HG03439 (cell line): ENCODE results near the gene MOGAT3.
A peak's percentile ranks its signal among the peaks of the same experiment; 100 is the strongest.

Experiments
- ATAC-seq: cut with Tn5 transposase; IDR thresholded peaks from one replicate; pipeline ENCODE4 v1.9.1; 2021; ENCODE audit warnings: mild to moderate bottlenecking, moderate library complexity; ENCODE audit not compliant: unreplicated experiment

The MOGAT3 gene

GRCh38 chr7:101173752-101174244, 27.0 kb downstream of the MOGAT3 start:
- ATAC-seq, result no peak

GRCh38 chr7:101172854-101173751, 27.7 kb downstream of the MOGAT3 start:
- no peak for ATAC-seq

GRCh38 chr7:101172005-101172853, 28.6 kb downstream of the MOGAT3 start:
- ATAC-seq, result no peak

- ATAC-seq, result no peak
Observed at GRCh38 chr7:101171442-101171837, 29.4 kb downstream of the MOGAT3 start.

GRCh38 chr7:101170617-101171441, 30.0 kb downstream of the MOGAT3 start:
- no peak for ATAC-seq

GRCh38 chr7:101169838-101170551, 30.8 kb downstream of the MOGAT3 start:
- no peak for ATAC-seq

GRCh38 chr7:101169110-101169837, 31.6 kb downstream of the MOGAT3 start:
- no peak for ATAC-seq

- no peak for ATAC-seq
Observed at GRCh38 chr7:101168412-101169049, 32.3 kb downstream of the MOGAT3 start.

- no peak for ATAC-seq
Observed at GRCh38 chr7:101167645-101168411, 33.0 kb downstream of the MOGAT3 start.

GRCh38 chr7:101166909-101167644, 33.8 kb downstream of the MOGAT3 start:
- no peak for ATAC-seq

- no peak for ATAC-seq
Observed at GRCh38 chr7:101166648-101166908, 34.3 kb downstream of the MOGAT3 start.

- no peak for ATAC-seq
Observed at GRCh38 chr7:101165958-101166647, 34.7 kb downstream of the MOGAT3 start.

- peak; percentile 71 for ATAC-seq
Observed at GRCh38 chr7:101165075-101165957, 35.5 kb downstream of the MOGAT3 start, which contains the start of gene VGF. TSS of gene VGF (minus strand) at chr7:101165569. CDS start at chr7:101164843, 726 bp downstream.

- no peak for ATAC-seq
Observed at GRCh38 chr7:101164071-101164840, 36.6 kb downstream of the MOGAT3 start.
